ENCODE measurements around the gene UNCX.

The UNCX gene

GRCh38 chr7:1219498-1219897 is 13.2 kb upstream of the UNCX start:
- no peak for DNase-seq (ENCODE audit: low spot score)
- TF ChIP-seq CTCF (IDR thresholded peaks at IDR 0.05; ENCODE audit: borderline replicate concordance, control extremely low read depth, extremely low read depth, insufficient read depth, missing control alignments) = no peak
- in situ Hi-C loops (cut with MboI; ENCODE audit: low sequenced_read_pairs, unreplicated experiment) = no loop called here

- in situ Hi-C loops (cut with MboI; ENCODE audit: low sequenced_read_pairs, unreplicated experiment) = no loop called here
- DNase-seq (ENCODE audit: low spot score) = no peak
- no peak for TF ChIP-seq CTCF (IDR thresholded peaks at IDR 0.05; ENCODE audit: borderline replicate concordance, control extremely low read depth, extremely low read depth, insufficient read depth, missing control alignments)
Observed at GRCh38 chr7:1220000-1220726, 12.5 kb upstream of the UNCX start.

GRCh38 chr7:1220977-1221745 is 11.5 kb upstream of the UNCX start:
- no peak for TF ChIP-seq CTCF (IDR thresholded peaks at IDR 0.05; ENCODE audit: borderline replicate concordance, control extremely low read depth, extremely low read depth, insufficient read depth, missing control alignments)

GRCh38 chr7:1223196-1223981 is 9.3 kb upstream of the UNCX start:
- DNase-seq (ENCODE audit: low spot score) = no peak
- in situ Hi-C loops (cut with MboI; ENCODE audit: low sequenced_read_pairs, unreplicated experiment) = no loop called here
- no peak for TF ChIP-seq CTCF (IDR thresholded peaks at IDR 0.05; ENCODE audit: borderline replicate concordance, control extremely low read depth, extremely low read depth, insufficient read depth, missing control alignments)

More at GRCh38 chr7:1220977-1221745, 11.5 kb upstream of the UNCX start:
- DNase-seq (ENCODE audit: low spot score) = no peak
- in situ Hi-C loops (cut with MboI; ENCODE audit: low sequenced_read_pairs, unreplicated experiment) = no loop called here

GRCh38 chr7:1224086-1224716 is 8.5 kb upstream of the UNCX start:
- DNase-seq (ENCODE audit: low spot score) = no peak
- in situ Hi-C loops (cut with MboI; ENCODE audit: low sequenced_read_pairs, unreplicated experiment) = no loop called here
- no peak for TF ChIP-seq CTCF (IDR thresholded peaks at IDR 0.05; ENCODE audit: borderline replicate concordance, control extremely low read depth, extremely low read depth, insufficient read depth, missing control alignments)

GRCh38 chr7:1225030-1225429 is 7.6 kb upstream of the UNCX start:
- no peak for DNase-seq (ENCODE audit: low spot score)
- no peak for TF ChIP-seq CTCF (IDR thresholded peaks at IDR 0.05; ENCODE audit: borderline replicate concordance, control extremely low read depth, extremely low read depth, insufficient read depth, missing control alignments)
- in situ Hi-C loops (cut with MboI; ENCODE audit: low sequenced_read_pairs, unreplicated experiment) = no loop called here

Measured in GM13976 (cell line).